DOHH2 (cell line): ENCODE measurements around the gene FARS2.

Source experiments
- CTCF ChIP-seq: fragments of 200-600 bp; sonication (generic); IDR thresholded peaks from one replicate; pipeline ENCODE4 v1.5.1; 2014; ENCODE audit warnings: antibody characterized with exemption, mild to moderate bottlenecking, low read depth, low read length; ENCODE audit not compliant: poor library complexity, severe bottlenecking
- EZH2phosphoT487 ChIP-seq: fragments of 200-600 bp; sonication (generic); IDR thresholded peaks from 2 replicates; pipeline ENCODE4 v1.6.1; 2017; ENCODE audit warnings: borderline replicate concordance, mild to moderate bottlenecking, antibody characterized with exemption, low read length, moderate library complexity, mixed read lengths

- TF ChIP-seq CTCF (no peak), EZH2phosphoT487 (no peak)
Observed at GRCh38 chr6:5461365-5461764, 200.1 kb downstream of the FARS2 start.
